K562 (cell line): ENCODE results near the gene TNFAIP8L1. TPM values are rescaled to one million over a fixed set of nuclear protein-coding genes. Genes with fewer than 3 reads are reported as not detected.

ENCODE experiments used
- AFF1 ChIP-seq, 2 experiments: fragments of 450-650 bp; IDR thresholded peaks; 2 replicates each; pipeline ENCODE4 v1.6.1; 2018; ENCODE audit warnings: mild to moderate bottlenecking in 2 of 2, low read depth in 1 of 2; ENCODE audit not compliant: partially characterized antibody in 2 of 2
- ATF7 ChIP-seq: fragments of 450-650 bp; IDR thresholded peaks from 2 replicates; pipeline ENCODE4 v1.7.1; 2014; ENCODE audit warnings: mild to moderate bottlenecking, moderate library complexity
- CSDE1 ChIP-seq, 2 experiments: fragments of 450-650 bp; IDR thresholded peaks; 2 replicates each; pipeline ENCODE4 v1.6.1; 2016; ENCODE audit warnings: mild to moderate bottlenecking in 1 of 2
- EP300 ChIP-seq: IDR thresholded peaks from 2 replicates; pipeline ENCODE4 v1.6.1; 2012; ENCODE audit warnings: low read length, improper control_type of control experiment
- GMEB1 ChIP-seq: fragments of 250-450 bp; sonication (Bioruptor Pico); IDR thresholded peaks from 2 replicates; pipeline ENCODE4 v1.4.0; 2020; ENCODE audit warnings: mild to moderate bottlenecking
- GTF2B ChIP-seq: IDR thresholded peaks from 2 replicates; pipeline ENCODE4 v1.6.1; 2011; ENCODE audit not compliant: insufficient read length; ENCODE audit errors: extremely low read depth
- HNRNPK ChIP-seq: fragments of 200-400 bp; formaldehyde crosslinking; IDR thresholded peaks from one replicate; pipeline ENCODE4 v1.6.1; 2018; ENCODE audit warnings: mild to moderate bottlenecking, low read depth, low read length; ENCODE audit not compliant: poor library complexity, severe bottlenecking
- MAFG ChIP-seq: fragments of 450-650 bp; conservative IDR thresholded peaks from 2 replicates; pipeline ENCODE4 v1.6.1; 2016; ENCODE audit warnings: missing genetic modification characterization, missing compliant biosample characterization
- POLR2G ChIP-seq: fragments of 200-400 bp; formaldehyde crosslinking; IDR thresholded peaks from 2 replicates; pipeline ENCODE4 v1.6.1; 2017; ENCODE audit warnings: low read depth, mild to moderate bottlenecking, antibody characterized with exemption, low read length, moderate library complexity
- POU5F1 ChIP-seq: fragments of 150-350 bp; IDR thresholded peaks from 2 replicates; pipeline ENCODE4 v1.6.1; 2014; ENCODE audit warnings: borderline replicate concordance, low read length, low read depth, mild to moderate bottlenecking; ENCODE audit not compliant: partially characterized antibody
- PRDM10 ChIP-seq: fragments of 450-650 bp; IDR thresholded peaks from 2 replicates; pipeline ENCODE4 v1.6.1; 2018; ENCODE audit not compliant: partially characterized antibody
- SMC3 ChIP-seq: conservative IDR thresholded peaks from 2 replicates; pipeline ENCODE4 v1.6.1; 2011; ENCODE audit warnings: low read depth, low read length, improper control_type of control experiment; ENCODE audit not compliant: insufficient read depth
- THAP12 ChIP-seq: fragments of 250-450 bp; sonication (Bioruptor Pico); IDR thresholded peaks from 2 replicates; pipeline ENCODE4 v1.9.0; 2021; ENCODE audit warnings: mild to moderate bottlenecking, inconsistent platforms
- ZBTB8A ChIP-seq: fragments of 450-650 bp; IDR thresholded peaks from 2 replicates; pipeline ENCODE4 v1.6.1; 2018; ENCODE audit warnings: mild to moderate bottlenecking, moderate library complexity; ENCODE audit not compliant: partially characterized antibody
- polyA plus RNA-seq, 8 experiments: library from polyadenylated mRNA; depleted of rRNA in 4 of 8; stranded (reverse) in 5 of 8; unstranded in 3 of 8; fragments of >200 nt; fragmentation: Nextera tagmentation in 2 of 8; fragmentation: Illumina TruSeq in 1 of 8; extraction: Ambion mirVana in 2 of 8; extraction: Trizol in 1 of 8; gene quantifications; 2 replicates each; pipeline versions ENCODE4 v1.2.1 to v1.2.3, GENCODE V29; 2011 to 2014; ENCODE audit warnings: inconsistent platforms in 1 of 8, missing spikeins in 1 of 8
- total RNA-seq, 7 experiments: library from RNA; depleted of rRNA in 6 of 7; stranded (reverse); fragments of >200 nt in 6 of 7; fragmentation: Illumina TruSeq in 2 of 7; extraction: Trizol in 2 of 7; gene quantifications; 2 replicates each; pipeline versions ENCODE4 v1.2.1 to v1.2.3, GENCODE V29; 2011 to 2021; ENCODE audit warnings: low replicate concordance in 1 of 7

TNFAIP8L1 gene
- total and polyA plus RNA-seq, 9 of the 15 experiments (the other 6 are each of a cell fraction or from before 2014, with no cell fraction given), result 0.69 to 9.3 (median 4.9) TPM

GRCh38 chr19:4638828-4639530 is at the start of gene TNFAIP8L1 (continued):
- TF ChIP-seq GMEB1 (CRISPR knock-in tag), result no peak
- TF ChIP-seq AFF1 (IDR thresholded peaks at IDR 0.05; ENCODE audit: low read depth in 1 of 2, partially characterized antibody in 2 of 2), result peak in 1 of 2 experiments; percentile 51
- no peak for TF ChIP-seq POLR2G
- no peak for TF ChIP-seq ZBTB8A
- no peak for TF ChIP-seq SMC3
- TF ChIP-seq CSDE1 (IDR thresholded peaks at IDR 0.05), result no peak
- TF ChIP-seq ATF7, result peak; percentile 54; the same call in 1 of the 2 replicates
- TF ChIP-seq POU5F1, result no peak
- peak; percentile 63; the same call in 1 of the 2 replicates for TF ChIP-seq EP300
- TF ChIP-seq HNRNPK, result no peak
- TF ChIP-seq PRDM10, result peak; percentile 70
- no peak for TF ChIP-seq THAP12 (CRISPR knock-in tag)
- TF ChIP-seq GTF2B, result no peak
- TF ChIP-seq MAFG (tag), result no peak
